Small intestine (tissue), 7 donors: ENCODE data around the gene PRC1. TPM values are rescaled to one million over a fixed set of nuclear protein-coding genes. Genes with fewer than 3 reads are reported as not detected.

Experiments used
- DNase-seq, 2 donors: peaks; one replicate each; pipeline versions ENCODE4 v3.0.0 to v3.0.0-alpha.2; 2013
- FAIRE-seq: peaks from 2 replicates; lab custom pipeline; 2012; peaks lifted over from hg19 to GRCh38; lab: Jason Lieb, UNC
- H3K27ac ChIP-seq, 3 donors: one replicate each; pipeline ENCODE4 v1.5.1; 2013; ENCODE audit warnings: low read length in 2 of 3, mild to moderate bottlenecking in 2 of 3, control low read depth in 1 of 3, inconsistent platforms in 1 of 3, low read depth in 1 of 3, moderate library complexity in 1 of 3
- H3K27me3 ChIP-seq, 3 donors: one replicate each; pipeline ENCODE4 v1.6.1; 2013; ENCODE audit warnings: low read length in 3 of 3, inconsistent platforms in 1 of 3; ENCODE audit not compliant: control insufficient read depth in 3 of 3, insufficient read depth in 3 of 3
- H3K36me3 ChIP-seq, 3 donors: one replicate each; pipeline ENCODE4 v1.6.1; 2013; ENCODE audit warnings: low read length in 3 of 3, inconsistent platforms in 1 of 3, low read depth in 1 of 3, mild to moderate bottlenecking in 1 of 3, moderate library complexity in 1 of 3; ENCODE audit not compliant: control insufficient read depth in 3 of 3, insufficient read depth in 2 of 3
- H3K4me1 ChIP-seq, 3 donors: one replicate each; pipeline ENCODE4 v1.6.1; 2013; ENCODE audit warnings: low read length in 2 of 3, inconsistent platforms in 1 of 3, low read depth in 1 of 3, mild to moderate bottlenecking in 1 of 3, moderate library complexity in 1 of 3; ENCODE audit not compliant: control insufficient read depth in 3 of 3, insufficient read depth in 2 of 3
- H3K4me3 ChIP-seq, 3 donors: one replicate each; pipeline ENCODE4 v1.5.1; 2013; ENCODE audit warnings: low read length in 3 of 3, control low read depth in 1 of 3, inconsistent platforms in 1 of 3, low read depth in 1 of 3, mild to moderate bottlenecking in 1 of 3, moderate library complexity in 1 of 3
- H3K9me3 ChIP-seq, 2 donors: one replicate each; pipeline ENCODE4 v1.6.1; 2013; ENCODE audit warnings: low read depth in 1 of 2, low read length in 1 of 2; ENCODE audit not compliant: control insufficient read depth in 2 of 2, insufficient read depth in 1 of 2
- WGBS, 3 donors: extraction: QIAGEN DNeasy Blood & Tissue Kit; methylation state at CpG; one replicate each; pipeline ENCODE4 v1.1.7; 2013; 5-methylcytosine and 5-hydroxymethylcytosine counted together
- polyA plus RNA-seq, 4 donors: library from polyadenylated mRNA; stranded (reverse) in 3 of 4; unstranded in 1 of 4; fragments of 200-250 nt in 3 of 4; fragments of 120-200 nt in 1 of 4; gene quantifications; one replicate each; pipeline versions ENCODE4 v1.2.1 to v1.2.3, GENCODE V29; 2013
- donor health status: healthy with polysubstance abuse.
- donor health status: control.
- donor health status: control.
- donor health status: Bipolar disorder and iron deficiency.
- donor health status: healthy.

PRC1 gene
- polyA plus RNA-seq, 4 donors = 5.4 to 55.4 (median 22.1) TPM

DNA sequence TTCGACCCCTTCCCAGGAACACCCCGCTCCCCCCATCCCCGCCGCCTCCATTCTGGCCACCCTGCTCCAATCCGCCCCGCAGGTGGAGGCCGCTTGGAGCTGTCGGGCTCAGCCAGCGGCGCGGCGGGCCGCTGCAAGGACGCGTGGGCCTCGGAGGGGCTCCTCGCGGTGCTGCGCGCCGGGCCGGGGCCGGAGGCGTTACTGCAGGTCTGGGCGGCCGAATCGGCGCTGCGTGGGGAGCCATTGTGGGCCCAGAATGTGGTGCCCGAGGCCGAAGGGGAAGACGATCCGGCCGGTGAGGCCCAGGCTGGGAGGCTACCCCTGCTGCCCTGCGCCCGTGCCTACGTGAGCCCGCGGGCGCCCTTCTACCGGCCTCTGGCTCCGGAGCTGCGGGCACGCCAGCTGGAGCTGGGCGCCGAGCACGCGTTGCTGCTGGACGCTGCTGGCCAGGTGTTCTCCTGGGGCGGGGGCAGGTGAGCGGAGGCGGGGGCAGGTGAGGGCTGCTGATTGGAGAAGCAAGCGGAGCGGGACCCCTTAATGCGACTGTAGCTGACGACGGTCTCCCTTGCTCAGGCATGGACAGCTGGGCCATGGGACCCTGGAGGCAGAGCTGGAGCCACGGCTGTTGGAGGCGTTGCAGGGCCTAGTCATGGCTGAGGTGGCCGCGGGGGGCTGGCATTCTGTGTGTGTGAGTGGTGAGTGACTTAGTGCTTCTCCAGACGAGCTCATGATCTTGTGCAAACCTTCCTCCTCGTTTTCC, 37.1 kb downstream of the PRC1 start:
- no peaks in the 10 kb centered on the region for H3K27me3 ChIP-seq
- no peaks in the 10 kb centered on the region for H3K9me3 ChIP-seq
- peaks cover 0 to 51% (median 3%) of the 10 kb centered on the region in 3 donors for H3K36me3 ChIP-seq
- WGBS, 3 donors = 23 to 38% (median 31%) methylated on average over 43 to 63 of the region's 63 CpGs
- FAIRE-seq (no peak), DNase-seq (peak; percentile 23 to 71)
- peak overlapping the region in 1 of 3 donors; percentile 66 for H3K27ac ChIP-seq
- peaks cover 3 to 13% (median 3%) of the 10 kb centered on the region in 3 donors for H3K4me1 ChIP-seq
- peak overlapping the region; percentile 41 to 69 (median 56) for H3K4me3 ChIP-seq

DNA sequence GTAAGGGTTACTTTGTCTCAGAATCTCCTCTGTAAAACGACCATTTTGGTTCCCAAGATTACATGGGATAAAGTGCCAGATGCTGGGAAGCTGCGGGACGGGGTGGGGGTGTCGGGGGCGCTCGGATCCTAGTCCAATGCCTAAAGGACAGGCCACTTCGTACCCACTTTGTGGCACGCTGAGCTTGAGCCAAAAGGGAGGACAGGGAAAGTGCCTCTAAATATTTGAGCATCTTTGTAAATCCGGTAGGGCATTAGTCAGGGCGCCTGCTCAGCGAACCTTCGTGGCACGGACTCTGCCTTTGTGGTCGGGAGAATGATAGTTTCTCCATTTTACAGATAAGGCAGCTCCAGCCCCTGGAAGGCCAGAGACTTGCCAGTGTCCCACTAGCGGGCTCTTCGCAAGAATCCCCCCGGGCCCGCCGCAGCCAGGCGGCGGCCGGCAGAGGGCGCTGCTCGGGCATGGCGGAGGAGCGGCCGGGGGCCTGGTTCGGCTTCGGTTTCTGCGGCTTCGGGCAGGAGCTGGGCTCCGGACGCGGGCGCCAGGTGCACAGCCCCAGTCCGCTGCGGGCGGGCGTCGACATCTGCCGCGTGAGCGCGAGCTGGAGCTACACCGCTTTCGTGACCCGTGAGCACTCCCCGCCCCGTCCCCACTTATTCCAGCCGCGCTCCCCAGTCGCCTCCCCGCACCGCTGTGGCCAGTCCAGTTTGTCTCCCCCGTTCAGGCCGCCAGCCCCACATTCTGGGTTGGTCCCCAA, 37.9 kb downstream of the PRC1 start:
- no peaks in the 10 kb centered on the region for H3K9me3 ChIP-seq
- peaks cover 0 to 55% (median 3%) of the 10 kb centered on the region in 3 donors for H3K36me3 ChIP-seq
- DNase-seq = peak; percentile 66 to 89
- no peaks in the 10 kb centered on the region for H3K27me3 ChIP-seq
- no peak for FAIRE-seq
- H3K27ac ChIP-seq = peak overlapping the region in 1 of 3 donors; percentile 66
- peak overlapping the region; percentile 41 to 69 (median 56) for H3K4me3 ChIP-seq
- 2 to 12% (median 8%) methylated on average over 49 to 56 of the region's 56 CpGs for WGBS, 3 donors
- peaks cover 3 to 13% (median 3%) of the 10 kb centered on the region in 3 donors for H3K4me1 ChIP-seq

DNA sequence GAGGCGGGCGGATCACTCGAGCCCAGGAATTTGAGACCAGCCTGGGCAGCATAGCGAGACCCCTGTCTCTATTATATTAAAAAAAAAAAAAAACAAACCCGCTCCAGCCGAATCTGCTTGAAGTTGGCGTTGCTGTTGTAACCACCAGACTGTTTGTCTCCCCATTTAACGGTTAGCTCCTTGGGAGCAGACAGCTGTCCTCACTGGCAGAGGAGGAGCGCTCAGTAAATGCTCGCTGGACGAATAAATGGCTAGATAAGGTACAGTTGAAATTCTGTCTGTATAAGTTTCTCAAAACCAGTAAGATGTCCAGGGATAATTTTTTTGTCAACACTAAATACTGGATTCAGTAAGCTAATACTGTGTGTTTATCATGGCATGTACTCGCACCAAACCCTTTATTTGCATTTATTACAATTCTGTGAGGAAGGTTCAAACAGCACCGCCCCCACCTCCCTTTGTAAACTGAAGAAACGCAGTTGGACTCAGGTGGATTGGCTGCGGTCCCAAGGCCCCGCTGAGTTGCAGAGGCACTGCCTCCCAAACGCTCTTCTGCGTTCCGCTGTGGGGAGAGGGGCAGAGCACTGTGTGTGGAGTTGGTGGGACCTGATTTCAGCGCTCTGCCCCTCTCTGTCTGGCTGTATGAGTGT, 38.6 kb downstream of the PRC1 start:
- no peaks in the 10 kb centered on the region for H3K27me3 ChIP-seq
- WGBS, 3 donors = 16 to 52% (median 25%) methylated on average over 20 of the region's 20 CpGs
- H3K4me1 ChIP-seq = peaks cover 3 to 13% (median 3%) of the 10 kb centered on the region in 3 donors
- H3K9me3 ChIP-seq = no peaks in the 10 kb centered on the region
- H3K27ac ChIP-seq = peak overlapping the region in 1 of 3 donors; percentile 94
- peak; percentile 39 to 47 for DNase-seq
- no peak for FAIRE-seq
- H3K36me3 ChIP-seq = peaks cover 0 to 54% (median 3%) of the 10 kb centered on the region in 3 donors
- peak overlapping the region in 2 of 3 donors; percentile 62 to 69 for H3K4me3 ChIP-seq

DNA sequence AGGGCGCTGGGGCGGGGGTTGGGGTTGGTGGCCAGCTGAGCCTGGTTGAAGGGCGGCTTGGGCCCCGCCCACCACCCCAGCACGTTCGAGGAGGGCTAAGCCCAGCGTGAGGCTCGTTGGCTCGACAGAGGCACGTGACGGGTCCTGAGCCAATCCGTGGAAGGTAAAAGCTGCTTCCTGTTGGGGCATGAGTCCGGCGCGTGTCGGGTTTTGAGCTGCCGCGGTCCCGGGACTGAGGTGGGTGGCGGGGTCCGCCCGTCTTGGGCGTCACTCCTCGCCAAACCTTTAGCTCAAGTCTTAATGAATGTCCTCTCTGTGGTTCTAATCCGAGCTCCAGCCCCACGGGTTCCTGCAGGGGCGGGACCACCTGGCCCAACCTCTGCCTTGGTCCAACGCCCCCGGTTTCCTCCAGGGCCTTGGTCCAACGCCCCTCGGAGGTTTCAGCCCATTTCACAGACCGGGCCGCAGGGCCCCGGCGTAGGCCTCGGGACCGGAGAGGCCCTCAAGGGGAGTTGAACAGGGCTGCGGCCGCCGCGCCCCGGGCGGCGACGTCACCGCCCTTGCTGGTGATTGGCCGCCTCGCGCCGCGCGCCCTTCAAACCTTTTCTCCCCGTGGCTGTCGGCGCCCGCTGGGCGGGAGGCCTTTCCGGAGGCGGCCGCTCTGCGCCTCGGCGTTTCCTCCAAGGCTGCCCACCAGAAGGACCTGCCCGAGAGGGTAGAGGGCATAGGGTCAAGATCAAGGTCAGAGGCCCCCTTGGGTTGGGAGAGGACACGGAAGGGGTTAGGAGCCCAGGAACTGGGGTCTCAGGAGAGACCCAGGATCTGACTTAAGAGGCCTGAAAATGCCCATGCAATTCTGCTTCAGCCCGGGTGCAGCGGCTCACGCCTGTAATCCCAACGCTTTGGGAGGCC, 39.4 kb downstream of the PRC1 start, which contains the start of gene RCCD1:
TSS of gene RCCD1 (plus strand) at position 173 of the 912 bp plus-strand sequence. CDS start 1,851 bp downstream, outside the sequence.
- H3K9me3 ChIP-seq = no peaks in the 10 kb centered on the region
- H3K27me3 ChIP-seq = no peaks in the 10 kb centered on the region
- peaks cover 3 to 13% (median 3%) of the 10 kb centered on the region in 3 donors for H3K4me1 ChIP-seq
- peaks cover 0 to 54% (median 3%) of the 10 kb centered on the region in 3 donors for H3K36me3 ChIP-seq
- 0 to 2% (median 1%) methylated on average over 68 to 69 of the region's 69 CpGs for WGBS, 3 donors
- peak within 1 kb of the TSS; percentile 85 to 95 (median 94) for H3K27ac ChIP-seq
- DNase-seq = peak; percentile 96 to 98
- FAIRE-seq = no peak
- peak within 1 kb of the TSS; percentile 57 to 69 (median 62) for H3K4me3 ChIP-seq

DNA sequence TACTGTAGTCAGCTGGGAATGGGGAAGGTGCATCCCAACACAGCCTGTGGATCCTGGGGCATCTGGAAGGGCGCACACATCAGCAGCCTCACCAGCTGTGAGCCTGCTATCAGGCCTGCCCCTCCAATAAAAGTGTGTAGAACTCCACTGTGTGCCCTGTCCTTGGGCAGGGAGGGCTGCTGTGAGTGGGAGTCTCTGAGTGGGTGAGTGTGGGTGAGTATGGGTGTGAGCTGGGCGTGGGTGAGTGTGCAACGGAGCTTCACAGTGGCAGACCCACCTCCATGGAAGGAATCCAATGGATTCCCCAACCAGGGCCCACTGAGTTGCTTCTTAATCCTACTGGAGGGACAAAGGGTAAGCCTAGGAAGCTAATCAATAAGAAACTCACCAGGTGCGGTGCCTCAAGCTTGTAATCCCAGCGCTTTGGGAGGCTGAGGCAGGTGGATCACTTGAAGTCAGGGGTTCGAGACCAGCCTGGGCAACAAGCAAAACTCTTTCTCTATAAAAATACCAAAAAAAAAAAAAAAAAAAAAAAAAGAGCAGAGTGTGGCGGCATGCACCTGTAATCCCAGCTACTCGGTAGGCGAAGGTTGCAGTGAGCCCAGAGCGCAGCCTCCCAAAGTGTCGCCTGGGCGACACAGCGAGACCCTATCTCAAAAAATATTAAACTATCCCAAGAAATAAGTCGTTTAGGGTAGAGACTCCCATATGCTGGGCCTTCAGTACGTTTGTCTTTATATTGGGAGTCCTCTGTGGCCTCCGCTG, 40.2 kb downstream of the PRC1 start:
- DNase-seq = peak in 1 of 2 donors; percentile 6
- H3K4me1 ChIP-seq = peaks cover 3 to 13% (median 3%) of the 10 kb centered on the region in 3 donors
- no peak for FAIRE-seq
- H3K9me3 ChIP-seq = no peaks in the 10 kb centered on the region
- H3K4me3 ChIP-seq = peak overlapping the region in 1 of 3 donors; percentile 69
- H3K27me3 ChIP-seq = no peaks in the 10 kb centered on the region
- WGBS, 3 donors = 61 to 73% (median 63%) methylated on average over 15 to 16 of the region's 16 CpGs
- peaks cover 3 to 57% (median 4%) of the 10 kb centered on the region in 3 donors for H3K36me3 ChIP-seq
- H3K27ac ChIP-seq = peak overlapping the region in 1 of 3 donors; percentile 85

DNA sequence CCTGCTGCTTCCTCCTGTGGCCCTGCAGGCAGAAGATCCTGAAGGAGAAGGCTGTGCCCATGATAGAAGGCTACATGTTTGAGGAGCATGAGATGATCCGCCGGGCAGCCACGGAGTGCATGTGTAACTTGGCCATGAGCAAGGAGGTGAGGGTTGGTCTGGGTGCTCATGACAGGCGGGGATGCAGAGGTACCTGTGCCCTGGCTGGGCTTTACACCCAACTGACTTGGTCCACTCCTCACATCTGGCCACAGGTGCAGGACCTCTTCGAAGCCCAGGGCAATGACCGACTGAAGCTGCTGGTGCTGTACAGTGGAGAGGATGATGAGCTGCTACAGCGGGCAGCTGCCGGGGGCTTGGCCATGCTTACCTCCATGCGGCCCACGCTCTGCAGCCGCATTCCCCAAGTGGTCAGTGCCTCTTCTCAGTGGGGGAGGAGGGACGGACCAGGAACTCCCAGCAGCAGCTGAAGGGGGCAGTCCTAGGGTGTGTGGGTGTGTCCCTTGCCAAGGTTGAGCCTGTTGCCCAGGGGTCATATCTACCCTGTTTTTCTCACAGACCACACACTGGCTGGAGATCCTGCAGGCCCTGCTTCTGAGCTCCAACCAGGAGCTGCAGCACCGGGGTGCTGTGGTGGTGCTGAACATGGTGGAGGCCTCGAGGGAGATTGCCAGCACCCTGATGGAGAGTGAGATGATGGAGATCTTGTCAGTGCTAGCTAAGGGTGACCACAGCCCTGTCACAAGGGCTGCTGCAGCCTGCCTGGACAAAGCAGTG, 41.2 kb downstream of the PRC1 start:
- DNase-seq (no peak), FAIRE-seq (no peak)
- H3K9me3 ChIP-seq = no peaks in the 10 kb centered on the region
- H3K4me1 ChIP-seq = peaks cover 3 to 12% (median 3%) of the 10 kb centered on the region in 3 donors
- 93 to 97% (median 95%) methylated on average over 13 to 14 of the region's 14 CpGs for WGBS, 3 donors
- peaks cover 3 to 60% (median 11%) of the 10 kb centered on the region in 3 donors for H3K36me3 ChIP-seq
- no peak overlapping the region for H3K4me3 ChIP-seq
- H3K27ac ChIP-seq = no peak overlapping the region
- H3K27me3 ChIP-seq = no peaks in the 10 kb centered on the region
